Amygdala (tissue), 56 donors: ENCODE measurements around the gene AZIN2.
"Not testable (repeated sequence)": the region's sequence is repeated elsewhere in the genome, so short reads cannot be mapped to it uniquely, and the experiment has no call there.

Experiments
- DNase-seq, 56 donors: peaks; one replicate each; lab custom pipeline; 2025; lab: John Stamatoyannopoulos, UW

The AZIN2 gene

DNA sequence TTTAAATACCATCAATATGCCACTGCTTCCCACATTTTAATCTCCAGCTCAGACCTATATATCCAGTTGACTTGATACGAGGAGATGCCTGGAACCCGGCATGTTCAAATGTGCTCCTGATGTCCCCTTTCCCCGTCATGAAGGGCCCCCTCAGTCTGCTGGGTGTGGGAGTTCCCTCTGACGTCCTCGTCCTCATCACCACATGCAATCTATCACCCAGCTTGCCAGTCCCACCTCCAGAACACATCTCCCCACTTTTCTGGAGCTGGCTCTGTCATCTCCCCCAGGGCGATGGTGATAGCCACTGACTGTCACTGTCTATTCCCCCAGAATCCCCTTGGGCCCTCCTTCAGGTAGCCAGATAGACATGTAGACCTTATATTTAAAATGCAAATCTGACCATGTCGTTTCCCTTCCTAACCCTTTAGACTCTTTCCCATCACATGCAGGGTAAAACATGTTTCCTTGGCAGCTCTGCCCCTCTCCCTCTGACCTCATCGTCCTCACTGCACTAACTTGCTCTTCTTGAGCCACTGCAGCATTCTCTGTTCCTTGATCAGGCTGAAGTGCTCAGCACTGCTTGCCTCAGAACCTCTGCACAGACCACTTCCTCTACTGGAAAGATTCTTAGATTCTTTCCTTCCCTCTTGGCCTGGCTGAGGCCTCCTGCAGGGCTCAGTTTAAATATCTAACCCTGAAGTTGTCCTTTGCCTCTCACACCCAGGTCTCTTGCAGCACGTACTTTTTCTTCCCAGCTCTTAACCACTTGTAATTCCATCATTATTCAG is 7.4 kb downstream of the AZIN2 start:
- no peak for DNase-seq

- DNase-seq: no peak
These were observed 8.5 kb downstream of the AZIN2 start for GRCh38 chr1:33089457-33089856.

GRCh38 chr1:33092438-33092837 is 11.5 kb downstream of the AZIN2 start:
- no peak for DNase-seq

DNA sequence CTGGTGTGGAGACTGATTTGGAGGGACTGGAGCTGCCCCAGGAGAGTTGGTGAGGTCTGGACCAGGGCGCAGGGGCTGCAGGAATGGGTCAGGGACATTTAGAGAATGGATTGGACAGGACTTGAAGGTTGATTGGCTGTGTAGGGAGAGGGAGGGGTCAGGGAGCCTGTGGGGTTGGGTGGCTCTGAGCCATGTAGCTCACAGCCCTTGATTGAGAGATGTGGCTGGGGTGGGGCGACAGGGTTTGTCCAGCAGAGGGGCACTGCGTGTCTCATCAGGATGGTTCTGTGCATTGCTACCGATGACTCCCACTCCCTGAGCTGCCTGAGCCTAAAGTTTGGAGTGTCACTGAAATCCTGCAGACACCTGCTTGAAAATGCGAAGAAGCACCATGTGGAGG is 12.1 kb downstream of the AZIN2 start:
- no peak for DNase-seq

- DNase-seq: no peak
These were observed 13.5 kb downstream of the AZIN2 start for GRCh38 chr1:33094486-33094885.

DNA sequence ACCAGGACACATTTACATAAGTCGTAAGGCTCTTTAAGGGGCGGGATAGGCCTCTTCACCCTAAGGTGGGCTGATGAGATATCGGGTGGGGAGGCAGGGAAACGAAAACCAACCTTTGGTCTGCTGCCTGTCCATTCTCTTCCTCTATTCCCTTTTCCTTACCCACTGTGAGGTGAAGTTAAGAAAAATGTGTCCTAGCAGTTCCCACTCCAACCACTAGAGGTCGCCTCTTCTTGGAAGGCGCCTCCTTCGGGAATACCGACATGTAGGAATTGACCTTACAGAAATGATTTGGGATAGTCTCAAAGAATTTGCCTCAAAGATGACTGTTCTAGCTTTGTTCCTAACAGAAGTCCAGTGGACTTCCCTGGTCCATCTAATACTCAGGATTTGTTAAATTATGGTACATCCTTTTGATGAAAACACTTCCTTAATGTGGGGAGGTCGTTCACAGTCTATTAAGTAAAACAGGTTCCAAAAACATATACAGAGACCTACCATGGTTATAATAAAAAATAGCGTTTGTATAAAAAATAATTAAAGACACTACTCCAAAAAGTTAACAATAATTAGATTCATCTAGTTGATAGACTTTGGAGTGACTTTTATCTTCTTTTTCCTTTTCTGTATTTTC is 14.1 kb downstream of the AZIN2 start:
- DNase-seq: peak in 15 of 56 donors; percentile 3 to 62 (median 24)

DNA sequence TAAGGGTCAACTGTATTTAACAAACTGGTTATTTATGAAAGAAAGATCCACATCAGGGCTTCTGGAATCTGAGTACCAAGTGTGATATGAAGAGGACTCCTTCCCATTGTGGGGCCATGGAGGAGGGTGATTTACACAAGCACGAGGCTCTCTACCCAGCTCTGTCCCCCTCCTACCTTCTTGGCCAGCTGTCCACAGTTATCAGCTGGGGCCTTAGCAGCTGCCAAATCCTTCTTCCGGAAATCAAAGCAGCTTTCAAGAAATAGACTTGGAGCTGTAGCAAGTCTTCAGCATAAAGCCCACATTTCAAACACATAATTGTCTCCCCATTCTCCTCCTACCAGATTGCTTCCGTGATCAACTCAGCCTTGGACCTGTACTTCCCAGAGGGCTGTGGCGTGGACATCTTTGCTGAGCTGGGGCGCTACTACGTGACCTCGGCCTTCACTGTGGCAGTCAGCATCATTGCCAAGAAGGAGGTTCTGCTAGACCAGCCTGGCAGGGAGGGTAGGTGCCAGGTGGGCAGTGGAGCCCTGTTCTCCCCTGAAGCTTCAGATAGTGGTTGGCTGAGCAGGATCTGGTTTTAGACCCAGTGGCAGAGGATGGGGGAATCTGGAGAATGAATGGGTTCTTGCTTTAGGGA is 15.5 kb downstream of the AZIN2 start:
- DNase-seq: no peak

DNA sequence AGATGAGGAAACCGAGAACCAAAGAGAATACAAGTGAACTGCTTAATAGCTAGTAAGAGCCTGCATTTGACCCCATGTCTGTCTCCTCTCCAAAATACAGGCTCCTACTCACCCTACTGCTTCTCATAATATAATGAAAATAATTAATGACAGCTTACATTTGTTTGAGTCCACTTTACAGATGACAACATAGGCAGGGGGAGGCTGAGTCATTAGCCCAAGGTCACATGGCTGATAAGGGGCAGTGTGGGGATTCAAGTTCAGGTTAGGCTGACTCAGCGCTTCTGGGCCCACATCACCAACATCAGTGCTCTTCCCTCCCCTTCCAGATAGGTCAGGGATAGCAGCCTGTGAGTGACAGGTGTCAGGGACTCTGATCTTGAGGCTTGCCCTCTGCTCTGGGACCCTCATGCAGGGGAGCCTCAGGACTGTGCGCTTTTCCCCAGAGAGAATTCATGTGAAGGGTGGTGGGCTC is 16.2 kb downstream of the AZIN2 start:
- DNase-seq: no peak

- no peak for DNase-seq
These were observed 16.8 kb downstream of the AZIN2 start for GRCh38 chr1:33097762-33098161.

DNA sequence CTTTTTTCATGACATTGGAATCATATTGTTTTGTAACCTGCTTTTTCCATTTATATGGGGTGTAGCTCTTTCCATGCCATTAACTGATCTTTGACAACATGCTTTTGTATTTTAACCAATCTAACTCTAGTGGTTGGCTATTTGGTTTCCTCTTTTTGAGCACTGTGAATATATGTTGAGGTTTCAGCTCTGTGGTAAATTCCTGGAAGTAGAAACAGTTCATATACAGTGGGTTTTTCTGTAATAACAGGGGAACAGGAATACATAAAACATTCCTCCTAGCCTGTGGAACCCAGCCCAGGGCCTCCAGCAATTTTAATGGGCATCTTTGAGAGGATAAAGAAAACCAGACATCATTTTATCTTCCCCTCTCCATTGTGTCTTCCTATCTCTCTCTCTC is 17.4 kb downstream of the AZIN2 start:
- no peak for DNase-seq

DNA sequence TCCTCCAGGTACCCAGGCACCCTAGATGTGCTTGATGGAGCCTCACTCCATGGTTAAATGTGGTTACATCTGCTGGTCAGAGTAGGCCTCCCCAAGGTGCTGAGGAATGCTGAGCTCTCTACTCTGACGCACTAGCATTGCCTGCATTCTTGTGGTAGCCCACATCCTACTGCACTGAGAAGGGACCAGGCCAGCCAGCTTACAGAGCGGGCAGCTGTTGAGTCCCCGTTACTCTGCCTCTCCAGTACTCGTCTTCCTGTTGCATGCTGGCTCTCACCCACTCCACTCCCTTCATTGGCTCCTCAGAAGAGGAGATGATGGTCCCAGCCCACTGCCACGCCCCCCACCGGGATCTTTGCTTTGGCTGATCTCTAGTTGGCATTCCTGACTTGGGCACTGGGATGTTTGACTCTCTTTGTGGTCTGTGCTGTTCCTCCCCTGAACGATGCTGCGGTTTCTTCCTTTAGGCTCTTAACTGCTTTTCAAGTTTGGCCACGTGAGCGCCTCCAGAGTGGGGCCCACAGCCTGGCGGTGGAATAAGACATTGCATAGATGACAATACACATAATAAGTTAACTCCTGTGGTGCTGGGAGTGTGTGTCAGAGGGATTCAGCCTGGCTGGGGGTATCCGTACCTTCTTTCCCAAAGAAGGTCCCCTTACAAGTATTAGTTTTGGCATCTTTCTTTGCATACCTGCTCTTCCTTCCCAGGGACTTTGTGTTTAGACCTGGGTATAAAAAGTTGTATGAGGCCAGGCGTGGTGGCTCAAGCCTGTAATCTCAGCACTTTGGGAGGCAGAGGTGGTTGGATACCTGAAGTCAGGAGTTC is 18.6 kb downstream of the AZIN2 start:
- DNase-seq: no peak

DNA sequence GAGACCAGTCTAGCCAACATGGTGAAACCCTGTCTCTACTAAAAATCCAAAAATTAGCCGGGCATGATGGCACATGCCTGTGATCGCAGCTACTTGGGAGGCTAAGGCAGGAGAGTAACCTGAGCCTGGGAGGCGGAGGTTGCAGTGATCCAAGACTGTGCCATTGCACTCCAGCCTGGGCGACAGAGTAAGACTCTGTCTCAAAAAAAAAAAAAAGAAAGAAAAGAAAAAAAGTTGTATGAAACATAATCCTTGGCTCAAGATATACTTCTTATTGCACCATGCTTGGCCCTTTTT is 19.1 kb downstream of the AZIN2 start:
- DNase-seq: not testable (repeated sequence)

GRCh38 chr1:33110477-33110876 is 29.5 kb downstream of the AZIN2 start:
- DNase-seq: no peak

DNA sequence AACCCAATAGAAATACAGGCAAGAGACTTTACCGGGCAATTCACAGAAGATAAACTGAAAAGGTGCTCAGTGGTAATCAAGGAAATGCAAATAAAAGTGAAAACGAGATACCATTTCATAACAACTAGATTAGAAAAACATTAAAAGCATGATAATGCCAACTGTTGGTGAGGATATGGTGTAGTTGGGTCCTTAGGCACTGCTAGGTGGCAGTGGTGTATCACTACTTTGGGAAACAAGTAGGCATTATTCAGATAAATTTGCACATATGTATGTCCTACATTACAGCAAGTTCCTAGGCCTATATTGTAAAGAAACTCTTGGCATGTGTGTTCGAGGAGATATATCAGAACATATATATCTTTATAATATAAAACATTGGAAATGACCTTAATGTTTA is 31.0 kb downstream of the AZIN2 start:
- no peak for DNase-seq

GRCh38 chr1:33117440-33118085 is 36.6 kb downstream of the AZIN2 start:
- no peak for DNase-seq

DNA sequence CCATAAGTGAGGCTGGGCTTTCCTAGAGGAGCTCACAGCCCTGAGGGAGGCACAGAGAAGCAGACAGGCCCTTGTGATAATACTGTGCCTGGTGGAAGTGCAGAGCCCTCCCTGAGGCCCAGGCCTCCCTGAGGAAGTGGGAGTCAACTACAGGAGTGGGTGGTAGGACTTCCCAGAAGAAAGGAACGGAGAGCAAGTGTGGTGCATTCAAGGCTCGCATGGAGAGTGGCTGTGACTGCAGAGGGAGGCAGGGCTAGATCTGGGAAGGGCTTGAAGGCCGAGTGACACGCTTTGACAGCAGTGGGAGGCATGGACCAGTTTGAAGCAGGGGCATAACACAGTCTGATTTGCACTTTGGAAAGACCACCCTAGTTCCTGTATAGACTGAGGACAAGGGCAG is 37.3 kb downstream of the AZIN2 start:
- no peak for DNase-seq

DNA sequence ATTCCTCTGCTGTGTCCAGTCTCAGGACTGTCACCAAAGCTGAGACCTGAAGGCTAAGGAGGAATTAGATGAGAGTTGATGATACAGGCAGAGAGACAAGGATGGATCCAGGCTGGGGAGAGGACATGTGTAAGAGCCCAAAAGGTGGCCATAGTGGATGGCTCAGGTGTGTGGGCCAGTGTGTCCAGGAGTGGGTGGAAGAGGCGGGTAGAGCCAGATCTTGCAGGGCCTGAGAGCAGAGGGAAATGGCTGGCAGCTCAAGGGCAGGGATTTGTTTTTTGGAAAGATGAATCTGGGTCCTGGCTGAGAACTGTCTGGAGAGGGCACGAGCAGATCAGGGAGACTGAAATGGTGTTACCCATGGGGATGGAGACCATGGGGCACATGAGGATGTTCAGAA is 38.1 kb downstream of the AZIN2 start:
- no peak for DNase-seq

DNA sequence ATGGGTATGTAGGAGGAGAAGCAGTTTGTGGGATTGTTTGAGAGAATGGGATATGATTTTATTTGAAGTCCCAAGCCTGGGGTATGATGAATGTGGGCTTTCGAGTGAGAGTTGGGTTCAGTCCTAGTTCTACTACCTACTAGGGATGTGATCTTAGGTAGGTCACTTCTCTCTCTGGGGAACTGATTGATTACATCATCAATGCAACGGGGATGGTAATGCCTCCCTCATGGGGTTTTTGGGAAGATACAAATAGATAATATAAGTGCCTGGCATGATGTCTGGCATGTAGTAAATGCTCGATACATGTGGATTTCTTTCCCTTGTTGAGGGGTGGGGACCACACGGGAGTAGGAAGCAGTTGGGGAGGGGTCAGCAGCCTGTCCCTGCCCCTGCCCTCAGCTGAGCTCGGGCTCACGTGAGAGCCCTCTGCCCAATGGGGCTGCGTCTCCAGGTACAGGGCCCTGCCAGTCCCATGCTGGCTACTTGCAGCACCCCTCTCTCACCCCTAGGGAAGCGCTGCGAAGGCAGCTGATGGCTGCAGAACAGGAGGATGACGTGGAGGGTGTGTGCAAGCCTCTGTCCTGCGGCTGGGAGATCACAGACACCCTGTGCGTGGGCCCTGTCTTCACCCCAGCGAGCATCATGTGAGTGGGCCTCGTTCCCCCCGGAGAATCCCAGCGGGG is 38.7 kb downstream of the AZIN2 start:
- DNase-seq: no peak

DNA sequence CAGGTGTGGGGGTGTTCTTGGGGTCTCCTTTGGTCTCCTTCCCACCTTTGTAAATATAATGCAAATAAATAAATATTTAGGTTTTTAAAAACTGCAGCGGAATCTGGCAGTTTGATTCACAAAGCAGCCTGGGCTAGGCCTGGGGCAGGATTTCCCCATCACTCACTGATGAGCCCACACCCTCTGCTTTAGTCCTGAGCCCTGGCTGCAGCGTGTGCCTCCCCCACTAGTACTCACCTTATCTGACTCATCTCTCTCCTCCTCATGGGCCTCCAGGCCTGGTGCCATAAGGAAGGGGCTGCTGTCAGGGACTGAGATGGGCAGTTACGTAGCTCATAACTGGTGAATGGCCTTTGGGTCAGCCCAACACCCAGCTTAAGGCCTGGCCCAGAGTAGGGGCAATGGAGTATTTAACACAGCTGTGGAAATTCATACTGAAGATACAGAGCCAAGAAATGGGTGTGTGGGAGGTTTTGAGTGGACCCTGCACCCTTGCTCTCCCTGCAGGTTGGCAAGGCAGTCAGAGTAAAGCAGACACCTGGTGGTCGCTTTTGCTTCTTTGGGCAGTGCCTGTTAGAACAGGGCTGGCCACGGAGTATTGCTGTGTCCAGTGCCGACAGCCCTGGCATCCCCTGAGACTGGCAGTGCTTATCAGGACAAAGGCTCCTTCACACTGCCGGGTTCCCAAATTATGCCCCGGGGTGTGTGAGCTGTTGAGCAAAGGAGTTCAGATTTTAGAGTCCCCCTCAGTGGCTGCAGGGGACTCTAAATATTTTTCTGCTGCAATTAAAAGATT is 39.7 kb downstream of the AZIN2 start:
- DNase-seq: no peak
